ENCODE data around the gene WDR43.

Gene WDR43

GRCh38 chr2:28995765-28996750 lies 101.6 kb downstream of the WDR43 start:
- no peak for DNase-seq

DNA sequence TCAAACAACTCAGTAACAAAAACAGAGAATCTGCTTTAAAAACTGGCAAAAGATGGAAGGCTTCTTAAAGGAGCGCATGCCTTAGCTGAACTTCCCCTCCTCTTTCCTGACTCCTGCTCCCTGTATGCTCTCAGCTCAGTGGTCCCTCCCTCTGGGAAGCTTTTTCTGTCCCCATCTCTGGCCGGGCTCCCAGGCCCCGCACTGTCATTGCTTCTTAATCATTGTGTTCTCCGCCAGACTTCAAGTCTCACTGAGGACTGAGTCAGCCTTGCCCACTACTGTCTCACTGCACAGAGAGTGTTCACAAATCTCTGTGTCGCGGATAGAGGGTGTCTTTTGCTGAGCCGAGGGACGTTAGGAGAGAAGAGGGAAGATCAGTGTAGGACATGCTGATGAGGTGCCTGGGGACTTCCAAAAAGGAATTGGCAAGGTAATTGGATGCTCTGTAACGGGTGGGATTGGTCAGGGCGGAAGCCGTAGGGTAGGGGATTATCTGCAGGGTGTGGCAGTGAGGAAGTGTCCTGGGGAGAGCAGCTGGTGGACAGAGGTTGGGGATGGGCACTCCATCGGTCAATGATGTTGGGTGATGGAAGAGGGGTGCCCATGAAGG lies 102.9 kb downstream of the WDR43 start:
- no peak for DNase-seq
